ENCODE data around the gene ZNF821.

GRCh38 chr16:71873199-71873598, 10.8 kb downstream of the ZNF821 start:
- no peak for TF ChIP-seq CTCF (IDR thresholded peaks at IDR 0.05)
- TF ChIP-seq CHD2 (IDR thresholded peaks at IDR 0.05; ENCODE audit: low read length, partially characterized antibody), result no peak
- TF ChIP-seq FOXJ3 (CRISPR knock-in tag; IDR thresholded peaks at IDR 0.05), result no peak
- no peak for TF ChIP-seq POLR2AphosphoS5 (IDR thresholded peaks at IDR 0.05; ENCODE audit: low read depth, low read length)
- no peak for TF ChIP-seq SMC3 (IDR thresholded peaks at IDR 0.05; ENCODE audit: low read depth, low read length)
- no peak for TF ChIP-seq RAD21 (IDR thresholded peaks at IDR 0.05; ENCODE audit: low read length)
- TF ChIP-seq YY1 (IDR thresholded peaks at IDR 0.05; ENCODE audit: low read depth), result no peak
- no peak for TF ChIP-seq REST (IDR thresholded peaks at IDR 0.05; ENCODE audit: low read depth, low read length)
- TF ChIP-seq TEAD4 (IDR thresholded peaks at IDR 0.05; ENCODE audit: borderline replicate concordance, insufficient read depth), result no peak
- no peak for TF ChIP-seq RFX5 (IDR thresholded peaks at IDR 0.05; ENCODE audit: low read length)

All from SK-N-SH (cell line).